Measurements from ENCODE around the gene LETM1. TPM values are rescaled to one million over a fixed set of nuclear protein-coding genes. Genes with fewer than 3 reads are reported as not detected.

Gene LETM1
- total RNA-seq, 1 donor from 2014 or later: 64.3 TPM

- peaks cover 4% of the 10 kb centered on the region for H3K36me3 Mint-ChIP-seq
- TF ChIP-seq CTCF (conservative IDR thresholded peaks at IDR 0.05): no peak
- peaks cover 3% of the 10 kb centered on the region for H3K27me3 Mint-ChIP-seq
- no peak for DNase-seq (ENCODE audit: extremely low spot score, unreplicated experiment)
- no peaks in the 10 kb centered on the region for H3K9me3 Mint-ChIP-seq
- H3K4me1 Mint-ChIP-seq (ENCODE audit: unreplicated experiment): peaks cover 27% of the 10 kb centered on the region
- peak overlapping the region; percentile 93 for H3K27ac Mint-ChIP-seq
- peak overlapping the region; percentile 89 for H3K4me3 Mint-ChIP-seq
These were observed 13.8 kb upstream of the LETM1 start for GRCh38 chr4:1869530-1870327.

- no peak for TF ChIP-seq CTCF (conservative IDR thresholded peaks at IDR 0.05)
- H3K36me3 Mint-ChIP-seq: peaks cover 4% of the 10 kb centered on the region
- peaks cover 3% of the 10 kb centered on the region for H3K27me3 Mint-ChIP-seq
- peaks cover 24% of the 10 kb centered on the region for H3K4me1 Mint-ChIP-seq (ENCODE audit: unreplicated experiment)
- H3K27ac Mint-ChIP-seq: peak overlapping the region; percentile 61
- H3K4me3 Mint-ChIP-seq: peak overlapping the region; percentile 25
- DNase-seq (ENCODE audit: extremely low spot score, unreplicated experiment): no peak
- H3K9me3 Mint-ChIP-seq: no peaks in the 10 kb centered on the region
These were observed 13.0 kb upstream of the LETM1 start for GRCh38 chr4:1868912-1869311.

DNA sequence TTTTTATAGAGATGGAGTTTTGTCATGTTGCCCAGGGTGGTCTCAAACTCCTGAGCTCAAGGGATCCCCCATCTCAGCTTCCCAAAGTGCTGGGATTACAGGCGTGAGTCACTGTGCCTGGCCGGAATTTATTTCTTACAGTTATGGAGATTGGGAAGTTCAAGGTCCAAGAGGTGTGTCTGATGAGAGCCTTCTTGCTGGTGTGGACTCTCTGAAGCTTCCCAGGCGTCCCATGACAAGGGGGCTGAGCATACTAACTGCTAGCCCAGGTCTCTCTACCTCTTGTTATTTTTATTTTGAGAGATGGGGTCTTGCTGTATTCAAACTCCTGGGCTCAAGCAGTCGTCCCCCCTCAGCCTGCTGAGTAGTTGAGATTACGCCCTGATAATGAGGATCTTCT is 12.3 kb upstream of the LETM1 start:
- Mint-ChIP-seq H3K27ac (peak overlapping the region; percentile 61), H3K4me1 (ENCODE audit: unreplicated experiment) (peaks cover 24% of the 10 kb centered on the region), H3K36me3 (peaks cover 4% of the 10 kb centered on the region), H3K9me3 (no peaks in the 10 kb centered on the region), H3K27me3 (peaks cover 5% of the 10 kb centered on the region), H3K4me3 (peak overlapping the region; percentile 25)
- no peak for DNase-seq (ENCODE audit: extremely low spot score, unreplicated experiment)
- no peak for TF ChIP-seq CTCF (conservative IDR thresholded peaks at IDR 0.05)

GRCh38 chr4:1866189-1866661 is 10.3 kb upstream of the LETM1 start:
- Mint-ChIP-seq H3K27me3 (peaks cover 3% of the 10 kb centered on the region), H3K9me3 (no peaks in the 10 kb centered on the region), H3K36me3 (no peaks in the 10 kb centered on the region), H3K4me3 (no peak overlapping the region), H3K27ac (no peak overlapping the region), H3K4me1 (ENCODE audit: unreplicated experiment) (peaks cover 27% of the 10 kb centered on the region)
- no peak for DNase-seq (ENCODE audit: extremely low spot score, unreplicated experiment)
- TF ChIP-seq CTCF (conservative IDR thresholded peaks at IDR 0.05): no peak

DNA sequence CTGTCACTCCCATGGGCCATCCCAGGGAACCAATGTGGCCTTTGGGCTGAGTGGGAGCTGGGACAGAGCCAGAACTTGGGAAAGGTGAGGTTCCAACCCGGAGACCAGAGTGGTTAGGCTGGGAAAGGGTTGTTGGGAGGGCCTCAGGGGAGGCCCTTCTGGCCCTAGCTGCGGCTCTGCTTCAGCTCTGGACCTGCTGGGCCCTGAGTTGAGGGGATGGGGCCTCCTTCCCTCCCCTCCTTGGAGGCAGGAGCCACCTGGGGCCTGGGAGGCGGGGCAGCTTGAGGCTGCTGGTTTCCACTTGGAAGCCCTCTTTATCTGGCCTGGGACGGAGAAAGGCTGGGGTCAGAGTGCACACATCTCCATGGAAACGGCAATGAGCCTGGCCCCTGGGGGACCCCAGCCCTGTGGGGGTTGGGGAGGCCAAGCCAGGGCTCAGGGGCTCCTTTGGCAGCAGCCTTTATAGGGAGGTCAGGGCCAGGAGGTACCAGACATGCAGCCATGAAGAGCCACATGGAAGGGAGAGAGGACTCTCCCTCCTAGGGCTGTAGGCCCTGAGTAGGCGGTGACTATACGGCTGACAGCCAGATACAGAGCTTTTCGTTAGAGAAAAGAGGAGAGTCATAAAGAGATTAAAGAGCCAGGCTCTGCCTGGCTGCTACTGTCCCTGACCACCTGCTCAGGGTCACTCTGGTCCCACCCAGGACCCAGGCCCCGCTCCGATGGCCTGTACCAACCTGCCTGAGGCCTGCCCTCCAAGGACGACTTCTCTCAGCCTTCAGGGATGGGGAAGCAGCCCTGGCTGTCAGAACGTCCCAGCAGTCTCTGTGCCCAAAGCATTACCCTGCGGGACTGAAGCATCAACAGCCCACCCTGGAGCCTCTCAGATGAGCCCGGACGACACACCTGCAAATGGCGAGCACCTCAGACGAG is 8.4 kb upstream of the LETM1 start:
- no peak overlapping the region for H3K27ac Mint-ChIP-seq
- H3K9me3 Mint-ChIP-seq: no peaks in the 10 kb centered on the region
- H3K4me1 Mint-ChIP-seq (ENCODE audit: unreplicated experiment): peaks cover 23% of the 10 kb centered on the region
- no peak overlapping the region for H3K4me3 Mint-ChIP-seq
- TF ChIP-seq CTCF (conservative IDR thresholded peaks at IDR 0.05): no peak
- no peak for DNase-seq (ENCODE audit: extremely low spot score, unreplicated experiment)
- peaks cover 3% of the 10 kb centered on the region for H3K27me3 Mint-ChIP-seq
- no peaks in the 10 kb centered on the region for H3K36me3 Mint-ChIP-seq
